CD8-positive, alpha-beta memory T cell (primary cell): ENCODE data around the gene PPM1J. TPM values are rescaled to one million over a fixed set of nuclear protein-coding genes. Genes with fewer than 3 reads are reported as not detected.
"Not testable (repeated sequence)": the region's sequence is repeated elsewhere in the genome, so short reads cannot be mapped to it uniquely, and the experiment has no call there.

ENCODE experiments used
- CTCF ChIA-PET: fragments of 350-600 bp; sonication (Branson Sonifier 250); formaldehyde crosslinking; loops from one replicate; lab custom pipeline; 2021; ENCODE audit warnings: antibody characterized with exemption; lab: Charles Lee
- POLR2A ChIA-PET: fragments of 350-600 bp; sonication (Branson Sonifier 250); formaldehyde crosslinking; loops from one replicate; lab custom pipeline; 2021; ENCODE audit warnings: antibody characterized with exemption; lab: Charles Lee
- DNase-seq, 5 donors: peaks; one replicate each; pipeline versions ENCODE4 v3.0.0 to v3.0.0-alpha.2; 2020 to 2022; ENCODE audit warnings: mixed read lengths in 1 of 5
- H3K27ac ChIP-seq: one replicate; pipeline ENCODE4 v1.7.0; 2013; ENCODE audit warnings: low read depth, mild to moderate bottlenecking, low read length, moderate library complexity
- H3K27me3 ChIP-seq: 2 replicates; pipeline ENCODE4 v1.7.0; 2013; ENCODE audit warnings: low read length, mild to moderate bottlenecking; ENCODE audit not compliant: insufficient read depth, poor library complexity, severe bottlenecking
- H3K36me3 ChIP-seq: 2 replicates; pipeline ENCODE4 v1.7.0; 2013; ENCODE audit warnings: mild to moderate bottlenecking, low read length, moderate library complexity; ENCODE audit not compliant: insufficient read depth
- H3K4me1 ChIP-seq: 2 replicates; pipeline ENCODE4 v1.7.0; 2013; ENCODE audit warnings: mild to moderate bottlenecking, low read length, moderate library complexity; ENCODE audit not compliant: insufficient read depth
- H3K4me3 ChIP-seq: 2 replicates; pipeline ENCODE4 v1.7.0; 2013; ENCODE audit warnings: mild to moderate bottlenecking, low read length
- H3K9me3 ChIP-seq: 2 replicates; pipeline ENCODE4 v1.7.0; 2013; ENCODE audit warnings: mild to moderate bottlenecking, low read length
- H3K27ac Mint-ChIP-seq, 8 donors: one replicate each; pipeline ENCODE4 v1.8.0; 2020 to 2021; ENCODE audit warnings: mixed read lengths in 8 of 8, mild to moderate bottlenecking in 6 of 8, inconsistent platforms in 3 of 8, moderate library complexity in 3 of 8
- H3K27me3 Mint-ChIP-seq, 2 donors: one replicate each; pipeline ENCODE4 v1.8.0; 2020 to 2021; ENCODE audit warnings: mixed read lengths in 2 of 2, mild to moderate bottlenecking in 1 of 2, moderate library complexity in 1 of 2
- H3K36me3 Mint-ChIP-seq, 3 donors: one replicate each; pipeline ENCODE4 v1.8.0; 2020 to 2021; ENCODE audit warnings: mixed read lengths in 3 of 3, inconsistent platforms in 1 of 3, mild to moderate bottlenecking in 1 of 3
- H3K4me1 Mint-ChIP-seq, 3 donors: one replicate each; pipeline ENCODE4 v1.8.0; 2020 to 2021; ENCODE audit warnings: mixed read lengths in 3 of 3, inconsistent platforms in 1 of 3, mild to moderate bottlenecking in 1 of 3
- H3K4me3 Mint-ChIP-seq, 7 donors: one replicate each; pipeline ENCODE4 v1.8.0; 2020 to 2021; ENCODE audit warnings: mixed read lengths in 7 of 7, mild to moderate bottlenecking in 6 of 7, moderate library complexity in 4 of 7, inconsistent platforms in 2 of 7
- H3K9me3 Mint-ChIP-seq, 5 donors: one replicate each; pipeline ENCODE4 v1.8.0; 2020 to 2022; ENCODE audit warnings: mixed read lengths in 5 of 5, mild to moderate bottlenecking in 3 of 5, moderate library complexity in 2 of 5, inconsistent platforms in 1 of 5
- polyA plus RNA-seq: library from polyadenylated mRNA; unstranded; fragments of 300-500 nt; fragmentation: Illumina TruSeq; gene quantifications from one replicate; pipeline ENCODE4 v1.2.3, GENCODE V29; 2021
- total RNA-seq, 2 experiments: library from RNA; stranded (reverse); gene quantifications; one replicate each; pipeline ENCODE4 v1.2.3, GENCODE V29; 2021

PPM1J gene
- total and polyA plus RNA-seq, 3 experiments from 2014 or later: 0.33 TPM; not detected in 2

- no peak overlapping the region for H3K27ac Mint-ChIP-seq
- CTCF ChIA-PET: interaction anchor here (1.4 kb wide), 1 partner anchor 10 kb away, joined by 3 read pairs; no protein-coding TSS in a partner anchor
- POLR2A ChIA-PET: no interaction called here
- no peaks in the 10 kb centered on the region for H3K4me1 ChIP-seq
- no peak overlapping the region for H3K4me3 ChIP-seq
- peaks cover 0 to 4% (median 0%) of the 10 kb centered on the region in 5 donors for H3K9me3 Mint-ChIP-seq
- H3K27me3 ChIP-seq: peaks cover 3% of the 10 kb centered on the region
- H3K4me1 Mint-ChIP-seq: peaks cover 1 to 7% (median 6%) of the 10 kb centered on the region in 3 donors
- H3K27ac ChIP-seq: no peak overlapping the region
- no peaks in the 10 kb centered on the region for H3K36me3 ChIP-seq
- H3K9me3 ChIP-seq: no peaks in the 10 kb centered on the region
- peaks cover 0 to 8% (median 0%) of the 10 kb centered on the region in 3 donors for H3K36me3 Mint-ChIP-seq
- no peak for DNase-seq
- H3K4me3 Mint-ChIP-seq: peak overlapping the region in 3 of 7 donors; percentile 25 to 37 (median 32)
- H3K27me3 Mint-ChIP-seq: peaks cover 61 to 67% of the 10 kb centered on the region in 2 donors
Measured at GRCh38 chr1:112744009-112744578, 29.0 kb upstream of the PPM1J start.

GRCh38 chr1:112743174-112744008 lies 28.3 kb upstream of the PPM1J start:
- Mint-ChIP-seq H3K9me3 (peaks cover 0 to 4% (median 0%) of the 10 kb centered on the region in 5 donors), H3K4me3 (peak overlapping the region in 4 of 7 donors; percentile 5 to 59 (median 42)), H3K36me3 (peaks cover 0 to 8% (median 0%) of the 10 kb centered on the region in 3 donors), H3K27me3 (peaks cover 65 to 67% of the 10 kb centered on the region in 2 donors), H3K4me1 (peaks cover 1 to 7% (median 6%) of the 10 kb centered on the region in 3 donors), H3K27ac (no peak overlapping the region)
- Histone ChIP-seq H3K9me3 (no peaks in the 10 kb centered on the region), H3K4me1 (no peaks in the 10 kb centered on the region), H3K27me3 (peaks cover 3% of the 10 kb centered on the region), H3K4me3 (no peak overlapping the region), H3K27ac (no peak overlapping the region), H3K36me3 (no peaks in the 10 kb centered on the region)
- DNase-seq: no peak
- ChIA-PET CTCF (no interaction called here), POLR2A (no interaction called here)

- Mint-ChIP-seq H3K36me3 (peaks cover 0 to 3% (median 0%) of the 10 kb centered on the region in 3 donors), H3K4me3 (no peak overlapping the region), H3K4me1 (no peaks in the 10 kb centered on the region), H3K27me3 (peaks cover 54 to 66% of the 10 kb centered on the region in 2 donors), H3K9me3 (peaks cover 0 to 2% (median 1%) of the 10 kb centered on the region in 5 donors), H3K27ac (no peak overlapping the region)
- no peak for DNase-seq
- Histone ChIP-seq H3K4me3 (no peak overlapping the region), H3K27ac (no peak overlapping the region), H3K4me1 (no peaks in the 10 kb centered on the region), H3K36me3 (no peaks in the 10 kb centered on the region), H3K9me3 (no peaks in the 10 kb centered on the region), H3K27me3 (peaks cover 14% of the 10 kb centered on the region)
- CTCF ChIA-PET: interaction anchor here (0.9 to 1.5 kb wide), 2 partner anchors 18 to 23 kb away, joined by 3 read pairs; partner anchors contain the start of gene PPM1J
- POLR2A ChIA-PET: no interaction called here
Measured at GRCh38 chr1:112737573-112737972, 22.4 kb upstream of the PPM1J start.

- Histone ChIP-seq H3K4me1 (no peaks in the 10 kb centered on the region), H3K36me3 (no peaks in the 10 kb centered on the region), H3K27ac (no peak overlapping the region), H3K27me3 (peaks cover 14% of the 10 kb centered on the region), H3K4me3 (no peak overlapping the region), H3K9me3 (no peaks in the 10 kb centered on the region)
- DNase-seq: no peak
- ChIA-PET POLR2A (no interaction called here), CTCF (no interaction called here)
- Mint-ChIP-seq H3K27ac (no peak overlapping the region), H3K4me1 (no peaks in the 10 kb centered on the region), H3K4me3 (no peak overlapping the region), H3K36me3 (peaks cover 0 to 3% (median 0%) of the 10 kb centered on the region in 3 donors), H3K27me3 (peaks cover 38 to 49% of the 10 kb centered on the region in 2 donors), H3K9me3 (peaks cover 0 to 2% (median 0%) of the 10 kb centered on the region in 5 donors)
Measured at GRCh38 chr1:112735752-112736151, 20.6 kb upstream of the PPM1J start.

GRCh38 chr1:112731451-112731850 lies 16.3 kb upstream of the PPM1J start:
- Mint-ChIP-seq H3K4me1 (no peaks in the 10 kb centered on the region), H3K27me3 (peaks cover 10 to 14% of the 10 kb centered on the region in 2 donors), H3K36me3 (peaks cover 0 to 3% (median 0%) of the 10 kb centered on the region in 3 donors), H3K9me3 (peaks cover 0 to 1% (median 0%) of the 10 kb centered on the region in 5 donors), H3K4me3 (no peak overlapping the region), H3K27ac (no peak overlapping the region)
- no peaks in the 10 kb centered on the region for H3K27me3 ChIP-seq
- H3K36me3 ChIP-seq: no peaks in the 10 kb centered on the region
- no peaks in the 10 kb centered on the region for H3K9me3 ChIP-seq
- H3K27ac ChIP-seq: no peak overlapping the region
- H3K4me3 ChIP-seq: no peak overlapping the region
- no peak for DNase-seq
- no peaks in the 10 kb centered on the region for H3K4me1 ChIP-seq
- POLR2A ChIA-PET: no interaction called here
- CTCF ChIA-PET: no interaction called here

- no peaks in the 10 kb centered on the region for H3K4me1 Mint-ChIP-seq
- no peak overlapping the region for H3K27ac ChIP-seq
- H3K27ac Mint-ChIP-seq: no peak overlapping the region
- H3K4me1 ChIP-seq: no peaks in the 10 kb centered on the region
- DNase-seq: no peak
- peaks cover 11 to 12% of the 10 kb centered on the region in 2 donors for H3K27me3 Mint-ChIP-seq
- peaks cover 0 to 1% (median 0%) of the 10 kb centered on the region in 5 donors for H3K9me3 Mint-ChIP-seq
- POLR2A ChIA-PET: interaction anchor here (0.6 kb wide), 1 partner anchor 222 kb away, joined by 3 read pairs; no protein-coding TSS in a partner anchor
- H3K9me3 ChIP-seq: no peaks in the 10 kb centered on the region
- CTCF ChIA-PET: interaction anchor here (1.3 to 2.0 kb wide), 3 partner anchors 9 to 14 kb away, joined by 5 to 7 read pairs (median 7); partner anchors contain the start of gene PPM1J
- peaks cover 0 to 3% (median 0%) of the 10 kb centered on the region in 3 donors for H3K36me3 Mint-ChIP-seq
- H3K4me3 ChIP-seq: no peak overlapping the region
- no peak overlapping the region for H3K4me3 Mint-ChIP-seq
- H3K27me3 ChIP-seq: no peaks in the 10 kb centered on the region
- no peaks in the 10 kb centered on the region for H3K36me3 ChIP-seq
Measured at GRCh38 chr1:112729909-112730308, 14.8 kb upstream of the PPM1J start.

GRCh38 chr1:112729011-112729410 lies 13.9 kb upstream of the PPM1J start:
- H3K4me3 Mint-ChIP-seq, H3K27me3 Mint-ChIP-seq, H3K4me1 ChIP-seq, H3K4me1 Mint-ChIP-seq, H3K27me3 ChIP-seq, H3K36me3 ChIP-seq, H3K9me3 ChIP-seq, DNase-seq, H3K9me3 Mint-ChIP-seq, H3K4me3 ChIP-seq, H3K27ac ChIP-seq, H3K27ac Mint-ChIP-seq, H3K36me3 Mint-ChIP-seq: not testable (repeated sequence)
- ChIA-PET POLR2A (interaction anchor here (0.6 kb wide), 1 partner anchor 221 kb away, joined by 3 read pairs; no protein-coding TSS in a partner anchor), CTCF (interaction anchor here (1.3 to 2.0 kb wide), 2 partner anchors 8 to 14 kb away, joined by 5 to 7 read pairs; partner anchors contain the start of gene PPM1J)
